GM19395 (cell line): ENCODE data around the gene DHRS3.

Experiments
- ATAC-seq: cut with Tn5 transposase; IDR thresholded peaks from one replicate; pipeline ENCODE4 v1.9.1; 2021; ENCODE audit warnings: mild to moderate bottlenecking, moderate library complexity; ENCODE audit not compliant: unreplicated experiment

Gene DHRS3

GRCh38 chr1:12640237-12640957 lies 22.4 kb upstream of the DHRS3 start:
- no peak for ATAC-seq

GRCh38 chr1:12637693-12638092 lies 19.7 kb upstream of the DHRS3 start:
- no peak for ATAC-seq

DNA sequence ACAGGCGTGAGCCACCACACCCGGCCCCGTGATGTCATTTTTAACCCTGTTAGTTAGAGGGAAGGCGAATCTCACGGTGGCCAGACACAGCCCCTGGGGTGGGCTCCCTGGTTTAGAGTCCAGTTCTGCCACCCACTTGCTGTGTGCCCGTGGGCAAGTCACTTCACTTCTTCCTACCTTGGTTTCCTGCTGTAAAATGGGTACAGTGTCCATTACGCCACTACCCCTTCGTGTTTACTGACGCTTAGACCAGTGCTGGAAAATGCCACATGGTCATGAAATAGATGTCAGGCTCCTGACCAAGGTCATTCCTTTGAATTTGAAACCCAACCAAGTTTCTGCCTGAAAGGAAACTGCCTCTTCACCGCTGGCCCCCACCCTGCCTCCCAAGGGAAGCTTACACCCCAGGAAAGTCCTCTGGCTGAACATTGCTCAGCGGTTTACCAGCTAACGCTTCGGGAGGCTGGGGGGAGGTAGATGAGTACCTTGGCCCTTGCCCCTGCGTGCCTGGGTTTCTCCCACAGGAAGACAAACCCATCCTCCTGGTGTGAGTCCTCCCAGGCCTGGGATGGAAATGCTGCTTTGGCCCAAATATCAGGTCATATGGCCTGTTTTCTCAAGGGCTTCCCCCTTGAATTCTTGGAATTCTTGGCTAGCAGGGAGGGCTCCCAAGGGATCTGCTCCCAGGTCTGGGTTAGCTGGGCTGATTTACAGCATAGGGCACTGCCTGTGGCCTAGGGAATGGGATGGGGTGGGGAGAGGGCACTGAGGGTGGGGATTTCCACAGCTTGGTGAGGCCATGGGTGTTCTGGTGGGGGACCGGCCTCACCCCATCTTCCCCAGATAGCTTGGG lies 18.3 kb upstream of the DHRS3 start:
- no peak for ATAC-seq

DNA sequence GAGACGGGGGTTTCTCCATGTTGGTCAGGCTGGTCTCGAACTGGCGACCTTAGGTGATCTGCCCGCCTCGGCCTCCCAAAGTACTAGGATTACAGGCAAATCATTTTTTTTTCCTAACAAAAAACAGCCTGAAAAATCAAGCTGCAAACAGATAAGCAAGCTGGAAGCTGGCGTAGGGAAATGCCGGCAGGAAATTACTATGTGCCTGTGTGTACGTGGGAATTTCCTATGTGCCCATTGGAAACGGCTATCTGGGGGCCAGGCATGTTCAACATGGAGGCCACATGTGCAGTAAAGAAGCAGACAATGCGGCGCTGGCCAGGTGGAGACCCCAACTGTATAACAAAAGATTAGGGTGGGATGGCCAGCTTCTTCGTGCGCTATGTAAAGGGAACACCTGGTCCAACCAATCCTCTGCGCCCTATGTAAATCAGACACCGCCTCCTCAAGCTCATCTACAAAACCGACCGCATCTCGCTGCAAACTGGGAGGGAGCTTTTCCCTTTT lies 16.7 kb upstream of the DHRS3 start:
- ATAC-seq = no peak

DNA sequence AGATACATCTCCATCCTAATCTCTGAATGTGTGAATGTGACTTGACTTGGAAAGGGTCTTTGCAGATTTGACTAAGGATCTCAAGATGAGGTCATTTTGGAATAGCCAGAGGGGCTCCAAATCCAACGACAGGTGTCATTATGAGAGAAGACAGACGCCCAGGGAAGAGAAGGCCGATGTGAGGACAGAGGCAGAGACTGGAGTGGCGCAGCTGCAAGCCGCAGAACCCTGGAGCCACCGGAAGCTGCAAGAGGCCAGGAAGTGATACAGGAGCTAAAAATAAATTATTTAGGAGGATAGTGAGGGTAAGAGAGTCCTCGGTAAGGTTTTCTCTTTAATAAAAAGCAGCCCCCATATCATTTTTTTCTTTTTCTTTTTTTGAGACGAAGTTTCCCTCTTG lies 16.1 kb upstream of the DHRS3 start:
- no peak for ATAC-seq

DNA sequence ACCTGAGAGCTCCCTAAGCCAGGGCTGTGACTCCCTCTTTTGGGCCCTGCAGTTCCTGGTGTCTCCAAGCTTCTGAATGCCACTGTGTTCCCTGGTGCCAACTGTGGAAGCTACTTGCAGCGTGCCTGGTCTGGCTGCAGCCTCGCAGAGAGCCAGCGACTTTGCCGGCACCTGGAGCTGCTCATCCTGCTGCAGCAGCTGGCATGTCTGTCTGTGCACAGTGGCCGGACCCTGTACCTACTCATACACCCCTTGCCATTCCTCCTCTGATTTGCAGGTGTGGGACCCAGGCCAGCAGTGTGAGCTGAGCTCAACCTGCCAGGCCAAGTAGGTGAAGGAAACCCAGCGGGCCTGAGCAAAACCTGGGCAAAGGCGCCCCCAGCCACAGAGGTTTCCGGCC lies 13.6 kb upstream of the DHRS3 start:
- ATAC-seq = no peak

GRCh38 chr1:12630946-12631530 lies 13.0 kb upstream of the DHRS3 start:
- no peak for ATAC-seq

- ATAC-seq = no peak
Observed at GRCh38 chr1:12629985-12630760, 12.2 kb upstream of the DHRS3 start.

GRCh38 chr1:12629511-12629956 lies 11.5 kb upstream of the DHRS3 start:
- ATAC-seq = no peak

DNA sequence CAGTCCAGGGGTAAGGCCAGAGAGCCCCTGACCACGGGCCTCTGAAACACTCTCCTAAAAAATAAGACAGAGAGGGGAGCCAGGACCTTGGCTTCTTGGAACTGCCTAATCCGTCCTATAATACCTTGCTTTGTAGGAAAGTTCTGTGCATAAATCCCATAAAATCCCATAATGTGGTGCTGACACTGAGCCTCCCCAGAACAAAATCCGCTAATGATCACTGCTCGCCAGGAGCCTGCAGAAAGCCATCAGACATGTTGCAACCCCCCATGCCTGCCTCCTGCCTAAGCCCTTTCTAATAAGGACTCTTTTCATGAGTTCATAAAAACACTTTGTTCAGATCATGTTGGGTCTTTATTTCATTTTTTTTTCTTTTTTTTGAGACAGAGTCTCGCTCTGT lies 9.3 kb upstream of the DHRS3 start:
- no peak for ATAC-seq

DNA sequence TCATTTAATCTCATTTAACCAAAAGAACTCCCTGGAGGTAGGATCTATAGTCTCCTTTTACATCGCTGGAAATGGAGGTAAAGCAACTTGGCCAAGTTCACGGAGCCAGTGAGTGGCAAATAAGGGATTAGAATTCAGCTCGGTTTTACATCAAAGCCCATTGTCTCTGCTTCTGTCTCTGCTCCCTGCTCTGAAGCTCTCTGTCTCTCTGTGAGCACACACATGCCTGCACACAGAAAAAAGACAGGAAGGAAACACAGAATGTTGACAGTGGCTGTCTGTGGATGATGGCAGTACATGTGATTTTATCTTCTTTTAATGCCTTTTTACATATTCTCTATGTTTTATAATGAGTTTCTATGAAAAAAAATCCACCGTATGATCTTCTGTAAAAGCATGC lies 8.9 kb upstream of the DHRS3 start:
- ATAC-seq = no peak

- ATAC-seq = no peak
Observed at GRCh38 chr1:12625276-12625675, 7.3 kb upstream of the DHRS3 start.

GRCh38 chr1:12622506-12622905 lies 4.5 kb upstream of the DHRS3 start:
- ATAC-seq = no peak

DNA sequence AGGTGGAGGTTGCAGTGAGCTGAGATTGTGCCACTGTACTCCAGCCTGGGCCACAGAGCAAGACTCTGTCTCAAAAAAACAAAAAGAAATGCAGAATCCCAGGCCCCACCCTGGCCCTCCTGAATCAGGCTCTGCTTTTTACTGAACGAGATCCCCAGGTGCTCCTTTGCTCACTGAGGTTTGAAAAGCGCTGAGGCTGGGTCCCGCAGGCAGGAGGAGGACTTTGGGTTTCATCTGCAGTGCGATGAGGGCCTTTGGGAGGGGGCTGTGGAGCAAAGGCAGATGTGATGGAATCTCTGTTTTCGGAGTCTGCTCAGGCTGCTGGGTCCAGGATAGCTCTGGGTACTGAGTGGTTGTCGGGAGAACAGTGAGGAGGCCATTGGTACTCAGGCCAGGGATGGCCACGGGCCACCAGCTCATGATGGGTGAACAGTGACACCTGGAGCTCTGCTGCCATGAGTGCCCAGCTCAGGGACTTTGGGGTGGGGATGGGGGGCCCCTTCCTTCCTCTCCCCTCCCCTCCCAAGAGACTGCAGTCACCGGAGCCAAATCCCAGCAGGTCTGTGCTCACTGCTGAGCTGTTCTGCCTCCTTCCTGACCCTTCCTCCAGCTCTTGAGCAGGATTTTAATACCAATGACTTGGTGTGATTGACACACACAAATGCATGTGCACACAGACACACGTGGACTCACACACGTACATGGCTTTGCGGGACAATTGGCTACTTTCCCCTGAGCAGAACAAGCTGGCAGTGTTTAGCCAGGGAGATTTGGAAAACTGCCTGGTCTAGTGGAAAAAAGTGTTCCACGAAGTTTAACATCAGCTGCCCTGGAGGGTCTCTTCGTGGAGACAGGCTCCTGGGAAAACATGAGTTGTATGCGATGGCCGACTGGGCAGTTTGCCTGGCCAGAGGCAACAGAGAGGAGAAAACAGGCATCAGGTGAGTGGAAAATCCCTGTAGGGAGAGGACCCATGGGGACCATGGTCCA lies 3.6 kb upstream of the DHRS3 start:
- no peak for ATAC-seq

DNA sequence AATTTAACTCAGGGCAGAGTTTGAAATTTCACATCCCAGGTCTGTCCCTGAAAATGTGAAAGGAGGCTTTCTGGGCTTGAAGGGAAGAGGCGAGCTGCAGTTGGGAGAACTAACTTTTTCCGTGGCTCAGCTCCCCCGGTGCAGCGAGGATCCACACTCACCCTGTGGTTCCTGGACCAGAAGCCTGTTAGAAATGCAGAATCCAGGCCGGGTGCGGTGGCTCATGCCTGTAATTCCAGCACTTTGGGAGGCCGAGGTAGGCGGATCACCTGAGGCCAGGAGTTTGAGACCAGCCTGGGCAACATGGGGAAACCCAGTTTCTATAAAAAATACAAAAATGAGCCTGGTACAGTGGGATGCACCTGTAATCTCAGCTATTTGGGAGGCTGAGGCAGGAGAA lies 2.9 kb upstream of the DHRS3 start:
- ATAC-seq = no peak

GRCh38 chr1:12620488-12620865 lies 2.5 kb upstream of the DHRS3 start:
- ATAC-seq = no peak

- no peak for ATAC-seq
Observed at GRCh38 chr1:12619792-12620487, 1.9 kb upstream of the DHRS3 start.

DNA sequence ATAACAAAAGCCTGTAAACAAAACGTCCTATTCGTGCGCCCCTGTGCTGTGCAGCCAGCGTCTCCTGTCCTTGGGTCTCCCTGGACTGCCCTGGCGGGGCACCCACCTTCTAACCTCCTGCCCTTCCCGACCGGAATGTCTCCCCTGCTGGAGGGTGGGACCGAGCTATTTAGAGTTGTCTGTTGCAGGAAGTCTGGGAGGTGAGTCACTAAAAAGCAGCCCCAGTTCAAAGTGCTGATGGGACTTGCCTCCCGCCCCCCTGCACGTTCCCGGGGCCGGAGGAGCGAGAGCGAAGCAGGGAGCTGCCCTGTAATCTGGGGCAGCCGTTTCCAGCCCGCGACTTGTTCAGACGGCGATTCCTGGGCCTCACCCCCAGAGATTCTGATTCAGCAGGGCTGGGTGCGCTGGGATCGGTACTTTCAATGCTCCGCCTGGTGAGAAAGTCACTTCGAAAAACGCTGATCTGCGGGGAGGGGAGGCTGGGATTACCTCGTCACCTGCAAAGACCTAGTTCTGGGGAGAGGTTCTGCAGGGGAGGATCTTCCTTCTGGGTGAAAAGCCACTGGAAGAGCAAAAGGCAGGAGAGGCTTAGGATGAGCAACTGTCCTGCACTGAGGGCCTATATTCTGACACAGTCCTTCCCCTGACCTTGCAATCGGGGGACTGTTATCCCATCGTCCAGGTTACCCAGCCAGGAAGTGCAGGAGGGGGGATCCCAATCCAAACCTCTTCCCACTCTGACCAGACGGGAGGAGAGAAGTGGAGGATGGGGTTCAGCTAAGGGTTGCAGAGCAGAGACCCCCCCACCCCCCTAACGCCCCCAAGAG lies 1.2 kb upstream of the DHRS3 start:
- ATAC-seq = no peak

- no peak for ATAC-seq
Observed at GRCh38 chr1:12618661-12618964, 603 bp upstream of the DHRS3 start.
